ENCODE results near the gene SEMA3D. TPM values are rescaled to one million over a fixed set of nuclear protein-coding genes. Genes with fewer than 3 reads are reported as not detected.

SEMA3D gene
- total and polyA plus RNA-seq, 2 experiments from 2014 or later = 1.5 to 7.2 TPM

DNA sequence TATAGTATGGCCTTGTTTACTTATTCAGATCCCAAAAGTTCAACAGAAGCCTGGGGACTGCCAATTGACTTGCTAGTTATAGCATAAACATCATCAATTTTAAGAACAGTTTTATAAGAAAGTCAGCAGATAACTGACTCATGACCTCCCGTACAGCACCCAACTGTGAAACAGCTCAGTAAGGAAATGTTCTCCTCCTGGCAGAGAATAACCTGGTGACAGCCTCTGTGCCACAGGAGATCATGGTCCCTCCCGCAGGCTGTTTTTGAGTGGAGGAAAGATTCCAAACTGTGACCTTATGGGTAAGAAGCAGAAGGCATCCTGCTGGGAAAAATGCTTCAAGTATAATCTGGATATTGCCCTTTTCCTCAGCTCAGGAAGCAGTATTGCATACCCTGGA lies 182.5 kb downstream of the SEMA3D start:
- TF ChIP-seq ZNF114 (CRISPR knock-in tag; IDR thresholded peaks at IDR 0.05) (no peak), NANOG (IDR thresholded peaks at IDR 0.05; ENCODE audit: borderline replicate concordance) (no peak), STAT1 (IDR thresholded peaks at IDR 0.05; ENCODE audit: unreplicated experiment) (no peak), ZNF331 (CRISPR knock-in tag; IDR thresholded peaks at IDR 0.05; ENCODE audit: low read depth) (no peak), EZH2phosphoT487 (IDR thresholded peaks at IDR 0.05; ENCODE audit: unreplicated experiment) (no peak), EZH2 (IDR thresholded peaks at IDR 0.05; ENCODE audit: low read depth, unreplicated experiment) (no peak), JUNB (IDR thresholded peaks at IDR 0.05; ENCODE audit: unreplicated experiment) (no peak), CREB1 (CRISPR knock-in tag; IDR thresholded peaks at IDR 0.05; ENCODE audit: low read depth) (no peak), POLR2AphosphoS5 (IDR thresholded peaks at IDR 0.05; ENCODE audit: low read depth) (no peak)
- TF ChIP-seq, protein P1, sequence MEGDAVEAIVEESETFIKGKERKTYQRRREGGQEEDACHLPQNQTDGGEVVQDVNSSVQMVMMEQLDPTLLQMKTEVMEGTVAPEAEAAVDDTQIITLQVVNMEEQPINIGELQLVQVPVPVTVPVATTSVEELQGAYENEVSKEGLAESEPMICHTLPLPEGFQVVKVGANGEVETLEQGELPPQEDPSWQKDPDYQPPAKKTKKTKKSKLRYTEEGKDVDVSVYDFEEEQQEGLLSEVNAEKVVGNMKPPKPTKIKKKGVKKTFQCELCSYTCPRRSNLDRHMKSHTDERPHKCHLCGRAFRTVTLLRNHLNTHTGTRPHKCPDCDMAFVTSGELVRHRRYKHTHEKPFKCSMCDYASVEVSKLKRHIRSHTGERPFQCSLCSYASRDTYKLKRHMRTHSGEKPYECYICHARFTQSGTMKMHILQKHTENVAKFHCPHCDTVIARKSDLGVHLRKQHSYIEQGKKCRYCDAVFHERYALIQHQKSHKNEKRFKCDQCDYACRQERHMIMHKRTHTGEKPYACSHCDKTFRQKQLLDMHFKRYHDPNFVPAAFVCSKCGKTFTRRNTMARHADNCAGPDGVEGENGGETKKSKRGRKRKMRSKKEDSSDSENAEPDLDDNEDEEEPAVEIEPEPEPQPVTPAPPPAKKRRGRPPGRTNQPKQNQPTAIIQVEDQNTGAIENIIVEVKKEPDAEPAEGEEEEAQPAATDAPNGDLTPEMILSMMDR (conservative IDR thresholded peaks at IDR 0.05; ENCODE audit: low read depth in 2 of 2) = no peak
- TF ChIP-seq, protein P2, sequence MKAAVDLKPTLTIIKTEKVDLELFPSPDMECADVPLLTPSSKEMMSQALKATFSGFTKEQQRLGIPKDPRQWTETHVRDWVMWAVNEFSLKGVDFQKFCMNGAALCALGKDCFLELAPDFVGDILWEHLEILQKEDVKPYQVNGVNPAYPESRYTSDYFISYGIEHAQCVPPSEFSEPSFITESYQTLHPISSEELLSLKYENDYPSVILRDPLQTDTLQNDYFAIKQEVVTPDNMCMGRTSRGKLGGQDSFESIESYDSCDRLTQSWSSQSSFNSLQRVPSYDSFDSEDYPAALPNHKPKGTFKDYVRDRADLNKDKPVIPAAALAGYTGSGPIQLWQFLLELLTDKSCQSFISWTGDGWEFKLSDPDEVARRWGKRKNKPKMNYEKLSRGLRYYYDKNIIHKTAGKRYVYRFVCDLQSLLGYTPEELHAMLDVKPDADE (IDR thresholded peaks at IDR 0.05) = no peak
- TF ChIP-seq, protein P3, sequence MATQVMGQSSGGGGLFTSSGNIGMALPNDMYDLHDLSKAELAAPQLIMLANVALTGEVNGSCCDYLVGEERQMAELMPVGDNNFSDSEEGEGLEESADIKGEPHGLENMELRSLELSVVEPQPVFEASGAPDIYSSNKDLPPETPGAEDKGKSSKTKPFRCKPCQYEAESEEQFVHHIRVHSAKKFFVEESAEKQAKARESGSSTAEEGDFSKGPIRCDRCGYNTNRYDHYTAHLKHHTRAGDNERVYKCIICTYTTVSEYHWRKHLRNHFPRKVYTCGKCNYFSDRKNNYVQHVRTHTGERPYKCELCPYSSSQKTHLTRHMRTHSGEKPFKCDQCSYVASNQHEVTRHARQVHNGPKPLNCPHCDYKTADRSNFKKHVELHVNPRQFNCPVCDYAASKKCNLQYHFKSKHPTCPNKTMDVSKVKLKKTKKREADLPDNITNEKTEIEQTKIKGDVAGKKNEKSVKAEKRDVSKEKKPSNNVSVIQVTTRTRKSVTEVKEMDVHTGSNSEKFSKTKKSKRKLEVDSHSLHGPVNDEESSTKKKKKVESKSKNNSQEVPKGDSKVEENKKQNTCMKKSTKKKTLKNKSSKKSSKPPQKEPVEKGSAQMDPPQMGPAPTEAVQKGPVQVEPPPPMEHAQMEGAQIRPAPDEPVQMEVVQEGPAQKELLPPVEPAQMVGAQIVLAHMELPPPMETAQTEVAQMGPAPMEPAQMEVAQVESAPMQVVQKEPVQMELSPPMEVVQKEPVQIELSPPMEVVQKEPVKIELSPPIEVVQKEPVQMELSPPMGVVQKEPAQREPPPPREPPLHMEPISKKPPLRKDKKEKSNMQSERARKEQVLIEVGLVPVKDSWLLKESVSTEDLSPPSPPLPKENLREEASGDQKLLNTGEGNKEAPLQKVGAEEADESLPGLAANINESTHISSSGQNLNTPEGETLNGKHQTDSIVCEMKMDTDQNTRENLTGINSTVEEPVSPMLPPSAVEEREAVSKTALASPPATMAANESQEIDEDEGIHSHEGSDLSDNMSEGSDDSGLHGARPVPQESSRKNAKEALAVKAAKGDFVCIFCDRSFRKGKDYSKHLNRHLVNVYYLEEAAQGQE (IDR thresholded peaks at IDR 0.05; ENCODE audit: unreplicated experiment) = no peak
- TF ChIP-seq, protein P4, sequence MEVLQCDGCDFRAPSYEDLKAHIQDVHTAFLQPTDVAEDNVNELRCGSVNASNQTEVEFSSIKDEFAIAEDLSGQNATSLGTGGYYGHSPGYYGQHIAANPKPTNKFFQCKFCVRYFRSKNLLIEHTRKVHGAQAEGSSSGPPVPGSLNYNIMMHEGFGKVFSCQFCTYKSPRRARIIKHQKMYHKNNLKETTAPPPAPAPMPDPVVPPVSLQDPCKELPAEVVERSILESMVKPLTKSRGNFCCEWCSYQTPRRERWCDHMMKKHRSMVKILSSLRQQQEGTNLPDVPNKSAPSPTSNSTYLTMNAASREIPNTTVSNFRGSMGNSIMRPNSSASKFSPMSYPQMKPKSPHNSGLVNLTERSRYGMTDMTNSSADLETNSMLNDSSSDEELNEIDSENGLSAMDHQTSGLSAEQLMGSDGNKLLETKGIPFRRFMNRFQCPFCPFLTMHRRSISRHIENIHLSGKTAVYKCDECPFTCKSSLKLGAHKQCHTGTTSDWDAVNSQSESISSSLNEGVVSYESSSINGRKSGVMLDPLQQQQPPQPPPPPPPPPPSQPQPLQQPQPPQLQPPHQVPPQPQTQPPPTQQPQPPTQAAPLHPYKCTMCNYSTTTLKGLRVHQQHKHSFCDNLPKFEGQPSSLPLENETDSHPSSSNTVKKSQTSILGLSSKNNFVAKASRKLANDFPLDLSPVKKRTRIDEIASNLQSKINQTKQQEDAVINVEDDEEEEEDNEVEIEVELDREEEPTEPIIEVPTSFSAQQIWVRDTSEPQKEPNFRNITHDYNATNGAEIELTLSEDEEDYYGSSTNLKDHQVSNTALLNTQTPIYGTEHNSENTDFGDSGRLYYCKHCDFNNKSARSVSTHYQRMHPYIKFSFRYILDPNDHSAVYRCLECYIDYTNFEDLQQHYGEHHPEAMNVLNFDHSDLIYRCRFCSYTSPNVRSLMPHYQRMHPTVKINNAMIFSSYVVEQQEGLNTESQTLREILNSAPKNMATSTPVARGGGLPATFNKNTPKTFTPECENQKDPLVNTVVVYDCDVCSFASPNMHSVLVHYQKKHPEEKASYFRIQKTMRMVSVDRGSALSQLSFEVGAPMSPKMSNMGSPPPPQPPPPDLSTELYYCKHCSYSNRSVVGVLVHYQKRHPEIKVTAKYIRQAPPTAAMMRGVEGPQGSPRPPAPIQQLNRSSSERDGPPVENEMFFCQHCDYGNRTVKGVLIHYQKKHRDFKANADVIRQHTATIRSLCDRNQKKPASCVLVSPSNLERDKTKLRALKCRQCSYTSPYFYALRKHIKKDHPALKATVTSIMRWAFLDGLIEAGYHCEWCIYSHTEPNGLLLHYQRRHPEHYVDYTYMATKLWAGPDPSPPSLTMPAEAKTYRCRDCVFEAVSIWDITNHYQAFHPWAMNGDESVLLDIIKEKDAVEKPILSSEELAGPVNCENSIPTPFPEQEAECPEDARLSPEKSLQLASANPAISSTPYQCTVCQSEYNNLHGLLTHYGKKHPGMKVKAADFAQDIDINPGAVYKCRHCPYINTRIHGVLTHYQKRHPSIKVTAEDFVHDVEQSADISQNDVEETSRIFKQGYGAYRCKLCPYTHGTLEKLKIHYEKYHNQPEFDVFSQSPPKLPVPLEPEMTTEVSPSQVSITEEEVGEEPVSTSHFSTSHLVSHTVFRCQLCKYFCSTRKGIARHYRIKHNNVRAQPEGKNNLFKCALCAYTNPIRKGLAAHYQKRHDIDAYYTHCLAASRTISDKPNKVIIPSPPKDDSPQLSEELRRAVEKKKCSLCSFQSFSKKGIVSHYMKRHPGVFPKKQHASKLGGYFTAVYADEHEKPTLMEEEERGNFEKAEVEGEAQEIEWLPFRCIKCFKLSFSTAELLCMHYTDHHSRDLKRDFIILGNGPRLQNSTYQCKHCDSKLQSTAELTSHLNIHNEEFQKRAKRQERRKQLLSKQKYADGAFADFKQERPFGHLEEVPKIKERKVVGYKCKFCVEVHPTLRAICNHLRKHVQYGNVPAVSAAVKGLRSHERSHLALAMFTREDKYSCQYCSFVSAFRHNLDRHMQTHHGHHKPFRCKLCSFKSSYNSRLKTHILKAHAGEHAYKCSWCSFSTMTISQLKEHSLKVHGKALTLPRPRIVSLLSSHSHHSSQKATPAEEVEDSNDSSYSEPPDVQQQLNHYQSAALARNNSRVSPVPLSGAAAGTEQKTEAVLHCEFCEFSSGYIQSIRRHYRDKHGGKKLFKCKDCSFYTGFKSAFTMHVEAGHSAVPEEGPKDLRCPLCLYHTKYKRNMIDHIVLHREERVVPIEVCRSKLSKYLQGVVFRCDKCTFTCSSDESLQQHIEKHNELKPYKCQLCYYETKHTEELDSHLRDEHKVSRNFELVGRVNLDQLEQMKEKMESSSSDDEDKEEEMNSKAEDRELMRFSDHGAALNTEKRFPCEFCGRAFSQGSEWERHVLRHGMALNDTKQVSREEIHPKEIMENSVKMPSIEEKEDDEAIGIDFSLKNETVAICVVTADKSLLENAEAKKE (CRISPR knock-in tag; IDR thresholded peaks at IDR 0.05) = no peak

More for the DNA sequence above, 182.5 kb downstream of the SEMA3D start:
- Histone ChIP-seq H3K27me3 (ENCODE audit: insufficient read depth) (no peaks in the 10 kb centered on the region), H3K4me3 (no peak overlapping the region), H3K4me2 (no peak overlapping the region), H2AFZ (no peak overlapping the region), H3F3A (replicated peaks; ENCODE audit: low read depth) (no peaks in the 10 kb centered on the region), H3K4me1 (ENCODE audit: insufficient read depth) (peaks cover 29% of the 10 kb centered on the region), H3K79me2 (replicated peaks; ENCODE audit: insufficient read depth) (no peaks in the 10 kb centered on the region), H3K36me3 (ENCODE audit: insufficient read depth) (no peaks in the 10 kb centered on the region), H4K20me1 (replicated peaks; ENCODE audit: insufficient read depth) (no peaks in the 10 kb centered on the region), H3K27ac (ENCODE audit: low read depth) (no peak overlapping the region), H3K9me2 (ENCODE audit: insufficient read depth) (no peaks in the 10 kb centered on the region)
- DNase-seq (ENCODE audit: low spot score) (no peak), ATAC-seq (no peak)
- Mint-ChIP-seq H3K36me3 (ENCODE audit: low read depth) (no peaks in the 10 kb centered on the region), H3K4me1 (peaks cover 29% of the 10 kb centered on the region), H3K27ac (no peak overlapping the region; the same call in 1 of the 2 replicates), H3K27me3 (ENCODE audit: insufficient read depth, low read depth, poor library complexity) (peaks cover 2% of the 10 kb centered on the region), H3K4me3 (no peak overlapping the region), H3K9me3 (no peaks in the 10 kb centered on the region)

Measured in GM23338 (cell line).